GM19463 (cell line): Measurements from ENCODE around the gene ZNF609.
A peak's percentile ranks its signal among the peaks of the same experiment; 100 is the strongest.
"Not testable (repeated sequence)": the region's sequence is repeated elsewhere in the genome, so short reads cannot be mapped to it uniquely, and the experiment has no call there.

ENCODE experiments used
- ATAC-seq: cut with Tn5 transposase; IDR thresholded peaks from one replicate; pipeline ENCODE4 v1.9.1; 2021; ENCODE audit warnings: mild to moderate bottlenecking, moderate library complexity; ENCODE audit not compliant: unreplicated experiment

The ZNF609 gene

GRCh38 chr15:64643685-64644084, 183.3 kb downstream of the ZNF609 start:
- no peak for ATAC-seq

- ATAC-seq, result not testable (repeated sequence)
Measured at GRCh38 chr15:64644811-64645210, 184.4 kb downstream of the ZNF609 start.

DNA sequence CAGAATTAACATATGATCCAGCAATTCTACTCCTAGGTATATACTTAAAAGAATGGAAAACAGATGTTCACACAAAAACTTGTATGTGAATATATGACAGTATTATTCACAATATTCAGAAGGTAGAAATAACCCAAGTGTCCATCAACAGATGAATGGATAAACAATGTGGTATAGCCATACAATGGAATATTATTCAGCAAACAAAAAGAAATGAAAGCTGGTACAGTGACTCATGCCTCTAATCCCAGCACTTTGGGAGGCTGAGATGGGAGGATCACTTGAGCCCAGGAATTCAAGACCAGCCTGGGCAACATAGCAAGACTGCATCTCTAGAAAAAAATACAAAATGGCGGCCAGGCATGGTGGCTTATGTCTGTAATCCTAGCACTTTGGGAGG, 185.6 kb downstream of the ZNF609 start:
- ATAC-seq, result no peak

- no peak for ATAC-seq
Measured at GRCh38 chr15:64647367-64647766, 187.0 kb downstream of the ZNF609 start.

- no peak for ATAC-seq
Measured at GRCh38 chr15:64650552-64650951, 190.2 kb downstream of the ZNF609 start.

- ATAC-seq, result peak; percentile 89
Measured at GRCh38 chr15:64651601-64652191, 191.3 kb downstream of the ZNF609 start.

GRCh38 chr15:64653757-64654156, 193.4 kb downstream of the ZNF609 start:
- no peak for ATAC-seq

GRCh38 chr15:64656508-64656907, 196.1 kb downstream of the ZNF609 start:
- no peak for ATAC-seq

DNA sequence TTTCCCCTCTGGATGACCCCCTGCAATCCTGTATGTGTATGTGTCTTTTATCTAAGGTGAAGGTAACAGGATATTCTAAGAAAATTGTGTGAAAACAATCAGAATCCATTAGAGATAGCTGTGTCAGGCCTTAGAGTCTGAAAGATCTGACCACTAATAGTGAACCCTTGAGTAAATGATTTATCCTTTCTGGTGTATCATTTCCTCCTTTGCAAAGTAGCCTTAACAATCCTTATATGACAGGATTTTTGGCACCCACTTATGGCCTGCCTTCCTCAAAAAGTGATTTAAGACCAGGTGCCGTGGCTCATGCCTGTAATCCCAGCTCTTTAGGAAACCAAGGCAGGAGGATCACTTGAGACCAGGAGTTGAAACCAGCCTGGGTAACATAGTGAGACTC, 204.8 kb downstream of the ZNF609 start:
- peak; percentile 80 for ATAC-seq

DNA sequence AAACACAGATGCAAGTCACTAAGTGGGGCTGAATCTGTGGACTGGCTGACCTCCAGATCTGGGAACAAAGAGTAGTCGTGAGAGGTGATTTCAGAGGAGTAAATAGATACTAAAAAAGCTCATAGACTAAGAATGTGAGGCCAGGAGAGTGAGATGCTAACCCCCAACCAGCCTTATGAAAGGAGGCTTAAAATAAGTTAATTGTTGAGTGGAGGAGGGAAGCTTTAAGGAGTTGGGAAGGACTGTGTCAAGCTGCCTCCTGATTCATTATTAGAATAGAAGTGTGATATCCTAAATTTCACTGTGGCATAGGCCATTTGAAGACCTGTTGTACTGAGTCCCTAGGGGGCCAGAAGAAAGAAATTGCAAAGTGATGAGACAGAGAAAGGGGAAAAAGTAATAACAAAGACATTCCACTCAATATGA, 207.4 kb downstream of the ZNF609 start:
- no peak for ATAC-seq

DNA sequence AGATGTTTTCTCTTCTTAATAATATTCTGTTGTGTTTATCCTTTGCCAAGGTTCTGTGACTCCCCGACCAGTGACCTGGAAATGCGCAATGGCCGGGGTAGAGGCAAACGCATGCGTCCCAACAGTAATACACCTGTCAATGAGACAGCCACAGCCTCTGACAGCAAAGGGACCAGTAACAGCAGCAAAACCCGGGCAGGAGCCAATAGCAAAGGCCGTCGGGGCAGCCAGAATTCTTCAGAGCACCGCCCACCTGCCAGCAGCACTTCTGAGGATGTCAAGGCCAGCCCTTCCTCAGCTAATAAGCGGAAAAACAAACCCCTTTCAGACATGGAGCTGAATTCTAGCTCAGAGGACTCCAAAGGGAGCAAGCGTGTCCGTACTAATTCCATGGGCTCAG, 213.5 kb downstream of the ZNF609 start:
- no peak for ATAC-seq

- ATAC-seq, result no peak
Measured at GRCh38 chr15:64678126-64678819, 217.9 kb downstream of the ZNF609 start.

DNA sequence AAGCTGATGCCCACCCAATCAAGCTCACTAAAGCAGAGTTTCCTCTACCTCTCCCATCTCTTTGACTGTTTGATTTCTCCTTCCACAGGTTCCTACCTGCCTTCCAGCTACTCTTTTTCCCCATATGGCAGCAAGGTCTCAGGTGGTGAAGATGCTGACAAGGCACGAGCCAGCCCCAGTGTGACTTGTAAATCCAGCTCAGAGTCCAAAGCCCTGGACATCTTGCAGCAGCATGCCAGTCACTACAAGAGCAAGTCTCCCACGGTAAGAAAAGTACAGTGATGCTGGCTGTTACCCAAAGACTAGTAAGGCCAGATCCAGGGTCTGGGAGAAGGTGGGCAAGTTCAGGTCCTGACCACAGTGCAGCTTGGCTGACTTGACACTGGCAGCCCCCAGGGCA, 219.7 kb downstream of the ZNF609 start:
- no peak for ATAC-seq

- ATAC-seq, result no peak
Measured at GRCh38 chr15:64681424-64682024, 221.1 kb downstream of the ZNF609 start.

DNA sequence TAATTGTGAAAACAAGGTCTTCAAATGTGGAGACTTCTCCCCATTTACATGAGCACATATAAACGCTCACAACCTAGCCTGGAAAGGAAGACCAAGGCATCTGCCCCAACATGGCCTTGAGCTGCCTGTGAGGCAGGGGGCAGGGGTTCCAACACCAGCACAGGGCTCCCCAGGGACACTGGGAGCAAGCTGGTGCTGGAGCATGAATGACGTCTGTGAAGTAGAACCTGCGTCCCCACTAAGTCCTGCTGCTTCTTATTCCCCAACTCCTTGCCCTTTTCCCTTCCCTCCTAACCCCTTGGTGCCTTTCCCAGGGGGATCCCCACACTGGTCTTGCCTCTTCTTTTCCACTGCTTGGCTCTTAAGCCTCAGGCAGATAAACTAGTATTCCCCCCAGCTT, 221.9 kb downstream of the ZNF609 start:
- no peak for ATAC-seq

- no peak for ATAC-seq
Measured at GRCh38 chr15:64683378-64683777, 223.0 kb downstream of the ZNF609 start.

- ATAC-seq, result no peak
Measured at GRCh38 chr15:64685230-64685888, 225.0 kb downstream of the ZNF609 start.

DNA sequence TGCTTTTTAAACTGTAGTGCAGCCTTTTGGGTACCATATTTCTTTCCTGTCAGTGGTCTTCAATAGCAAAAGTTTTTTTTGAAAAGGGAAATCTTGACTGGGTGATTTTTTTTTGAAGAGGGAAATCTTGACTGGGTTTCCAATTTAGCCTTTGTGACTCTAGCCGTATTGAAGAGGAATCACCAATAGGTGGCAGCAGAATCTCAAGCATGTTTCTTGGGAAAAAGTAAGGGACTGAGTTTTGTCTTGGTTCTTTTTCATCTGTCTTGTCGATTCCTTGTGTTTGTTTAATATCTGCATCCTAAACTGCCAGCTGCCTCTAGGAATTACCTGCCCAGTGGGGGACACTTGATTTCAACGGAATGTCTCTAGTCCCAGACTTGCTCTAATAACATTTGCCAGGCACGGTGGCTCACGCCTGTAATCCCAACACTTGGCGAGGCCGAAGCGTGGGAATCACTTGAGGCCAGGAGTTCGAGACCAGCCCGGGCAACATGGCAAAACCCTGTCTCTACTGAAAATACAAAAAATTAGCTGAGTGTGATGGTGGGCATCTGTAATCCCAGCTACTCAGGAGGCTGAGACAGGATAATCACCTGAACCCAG, 225.9 kb downstream of the ZNF609 start:
- no peak for ATAC-seq

- ATAC-seq, result no peak
Measured at GRCh38 chr15:64687172-64687571, 226.8 kb downstream of the ZNF609 start.

GRCh38 chr15:64687688-64688087, 227.3 kb downstream of the ZNF609 start:
- no peak for ATAC-seq

- ATAC-seq, result no peak
Measured at GRCh38 chr15:64688770-64689169, 228.4 kb downstream of the ZNF609 start.
